NCI-H748 (cell line): ENCODE measurements around the gene RBM34.

Experiments used
- DNase-seq: peaks from one replicate; lab custom pipeline; 2025; ENCODE audit not compliant: unreplicated experiment; lab: John Stamatoyannopoulos, UW

Gene RBM34

DNA sequence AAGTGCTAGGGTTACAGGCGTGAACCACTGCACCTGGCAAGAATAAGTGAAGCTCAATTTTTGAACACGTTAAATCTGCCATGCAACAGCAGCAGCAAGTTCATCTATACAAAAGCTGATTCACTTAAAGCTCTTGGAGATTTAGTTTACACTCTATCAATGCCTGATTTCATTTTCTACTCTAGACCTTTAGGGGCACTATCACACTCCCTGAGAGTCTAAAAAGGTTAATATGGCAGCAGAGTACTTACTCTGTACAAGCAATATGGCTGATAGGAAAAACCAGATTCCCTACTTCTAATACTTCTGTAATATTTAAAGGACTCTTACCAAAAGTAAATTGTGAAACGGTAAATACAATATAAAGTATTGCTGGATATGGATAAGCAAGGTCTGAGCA is 4.8 kb downstream of the RBM34 start:
- DNase-seq = no peak

DNA sequence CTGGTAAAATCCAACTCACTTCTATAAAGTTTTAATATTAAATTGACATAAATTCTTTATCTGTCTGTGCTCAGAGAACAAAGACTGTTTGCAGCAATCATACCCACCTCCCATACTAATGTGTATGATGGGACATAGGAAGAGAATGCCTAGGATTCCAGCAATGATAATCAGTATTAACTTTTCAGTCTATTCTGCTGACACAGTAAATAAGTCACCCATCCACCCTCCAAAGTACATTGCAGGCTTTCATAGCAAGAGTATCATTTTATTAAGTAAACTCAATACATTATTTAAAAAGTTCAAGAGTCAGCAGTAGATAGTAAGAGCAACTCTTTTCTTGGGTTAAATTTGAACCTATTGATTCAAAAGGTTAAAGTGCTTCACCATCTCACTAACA is 8.8 kb downstream of the RBM34 start:
- no peak for DNase-seq

DNA sequence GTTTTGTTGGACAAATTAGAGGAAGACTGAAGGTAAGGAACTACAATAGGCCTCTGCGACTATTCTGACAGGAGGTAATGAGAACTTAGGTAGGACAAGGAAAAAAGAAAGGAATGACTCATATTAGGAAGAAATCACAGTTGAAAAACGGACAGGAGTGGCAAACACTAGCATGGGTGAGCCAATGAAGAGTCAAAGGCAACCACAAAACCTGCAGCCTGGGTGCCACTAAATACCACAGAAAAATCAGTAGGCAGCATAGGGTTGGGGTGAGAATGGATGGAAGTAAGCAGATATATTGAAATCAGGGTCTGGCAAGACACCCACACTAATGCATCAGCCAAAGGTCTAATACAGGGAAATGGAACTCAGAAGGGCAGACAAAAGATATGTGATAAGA is 10.0 kb downstream of the RBM34 start:
- no peak for DNase-seq

DNA sequence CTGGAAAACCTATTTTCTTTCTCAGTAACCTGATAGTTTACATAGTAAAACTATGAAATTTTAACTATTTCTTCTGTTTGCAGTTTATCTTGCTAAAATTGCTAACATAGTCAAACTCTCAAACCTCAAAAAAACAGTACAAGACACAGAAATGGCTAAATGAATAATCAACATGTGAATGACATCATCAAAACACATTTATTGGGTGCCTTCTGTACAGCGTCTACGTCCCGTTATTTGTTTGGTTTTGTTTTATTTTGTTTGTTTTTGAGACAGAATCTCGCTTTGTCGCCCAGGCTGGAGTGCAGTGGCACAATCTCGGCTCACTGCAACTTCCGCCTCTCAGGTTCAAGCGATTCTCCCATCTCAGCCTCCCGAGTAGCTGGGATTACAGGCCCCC is 11.2 kb downstream of the RBM34 start:
- no peak for DNase-seq

DNA sequence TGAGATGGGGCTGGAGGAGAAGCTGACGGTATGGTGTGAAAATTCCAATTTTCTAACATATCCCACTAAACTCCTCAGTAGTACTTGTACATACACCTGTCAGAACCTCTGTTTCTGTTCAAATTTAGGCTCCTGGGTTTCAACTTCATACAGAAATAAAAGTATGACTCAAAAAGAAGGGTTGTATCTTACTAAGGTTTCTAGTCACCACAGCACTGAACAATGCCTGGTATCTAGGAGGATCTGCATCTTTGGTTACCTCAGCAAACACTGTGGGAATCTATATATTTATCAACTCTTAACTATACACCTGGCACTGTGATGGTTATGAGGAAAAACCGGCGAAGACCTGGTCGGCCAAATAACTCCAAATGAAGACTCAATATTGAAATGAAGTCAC is 13.8 kb downstream of the RBM34 start:
- DNase-seq = no peak

DNA sequence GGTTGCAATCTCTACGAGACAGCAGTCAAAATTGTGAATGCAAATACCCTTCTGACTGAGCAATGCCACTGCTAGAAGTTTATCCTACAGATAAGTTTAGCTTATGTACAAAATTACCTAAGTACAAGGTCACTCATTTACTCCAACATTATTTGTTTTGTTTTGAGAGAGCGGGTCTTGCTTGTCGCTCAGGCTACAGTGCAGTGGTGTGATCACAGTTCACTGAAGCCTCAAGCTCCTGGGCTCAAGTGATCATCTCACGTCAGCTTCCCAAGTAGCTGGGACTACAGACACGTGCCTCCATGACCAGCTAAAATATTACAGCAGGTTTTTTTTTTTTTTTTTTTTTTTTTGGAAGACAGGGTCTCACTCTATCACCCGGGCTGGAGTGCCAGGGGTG is 15.4 kb downstream of the RBM34 start:
- no peak for DNase-seq

DNA sequence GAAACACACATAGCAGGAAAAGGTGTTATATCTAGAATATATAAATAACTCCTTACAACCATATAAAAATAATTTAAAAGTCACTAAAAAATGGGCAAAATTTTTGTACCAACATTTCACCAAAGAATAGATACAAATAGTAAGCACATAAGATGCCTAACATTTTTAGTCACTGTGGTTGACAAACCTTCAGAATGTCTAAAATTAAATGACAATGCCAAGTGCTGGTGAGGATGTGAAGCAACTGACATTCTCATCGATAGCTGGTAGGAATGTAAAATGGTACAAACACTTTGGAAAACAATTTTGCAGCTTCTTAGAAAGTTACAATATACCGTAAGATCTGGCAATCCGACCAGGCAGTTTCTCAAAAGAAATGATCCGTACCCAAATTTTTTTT is 18.1 kb downstream of the RBM34 start:
- no peak for DNase-seq

DNA sequence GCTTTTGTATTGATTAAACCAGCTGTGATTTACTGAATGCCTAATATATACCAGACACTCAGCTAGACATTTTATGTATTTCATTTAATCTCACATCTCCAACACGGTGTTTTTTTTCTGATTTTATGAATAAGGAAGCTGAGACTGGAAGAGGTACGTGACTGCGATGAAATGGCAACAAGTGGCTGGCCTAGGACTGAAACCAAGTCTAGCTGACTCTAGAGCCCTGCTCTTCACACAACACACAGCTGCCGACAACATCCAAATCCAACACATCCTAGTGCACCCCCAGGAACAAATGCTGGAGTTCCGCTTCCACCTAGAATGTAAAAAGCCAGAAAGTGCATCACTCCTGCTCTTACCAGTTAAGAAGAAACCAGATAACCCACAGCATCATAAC is 21.7 kb downstream of the RBM34 start:
- DNase-seq = no peak

DNA sequence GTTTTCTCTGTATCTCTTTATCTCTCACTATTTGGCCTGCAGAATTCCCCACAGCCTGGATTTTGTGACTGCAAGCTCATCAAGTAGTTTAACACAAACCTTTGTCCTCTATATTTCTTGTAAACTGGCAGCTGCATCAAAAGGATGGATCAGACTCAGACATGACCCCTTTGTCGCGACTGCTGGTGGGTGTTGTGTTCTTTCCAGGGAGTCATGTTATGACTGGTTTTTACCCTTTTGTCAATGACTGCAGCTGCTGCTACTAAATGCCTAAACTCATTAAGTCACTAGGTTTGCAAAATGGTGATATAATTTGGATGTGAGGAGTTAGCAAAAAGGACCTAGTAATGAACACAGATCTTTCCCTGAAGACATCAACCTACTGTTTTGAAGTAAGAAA is 22.2 kb downstream of the RBM34 start:
- DNase-seq = no peak

DNA sequence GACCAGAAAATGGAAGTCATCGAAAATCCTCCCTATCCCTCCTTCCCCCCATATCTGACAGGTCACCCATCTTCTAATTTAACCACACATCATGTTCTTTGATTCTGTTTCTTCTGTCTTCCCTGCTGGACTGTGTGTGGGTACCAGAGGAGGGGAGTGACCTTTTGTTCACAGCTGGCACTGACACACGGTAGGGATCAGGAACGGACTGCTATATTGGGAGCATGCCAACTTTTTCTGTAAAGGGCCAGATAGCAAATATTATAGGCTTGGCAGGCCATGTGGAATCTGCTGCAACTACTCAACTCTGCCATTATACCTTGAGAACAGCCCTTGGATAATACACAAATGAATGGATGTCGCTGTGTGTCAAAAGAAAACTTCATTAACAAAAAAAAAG is 24.9 kb downstream of the RBM34 start:
- DNase-seq = no peak

DNA sequence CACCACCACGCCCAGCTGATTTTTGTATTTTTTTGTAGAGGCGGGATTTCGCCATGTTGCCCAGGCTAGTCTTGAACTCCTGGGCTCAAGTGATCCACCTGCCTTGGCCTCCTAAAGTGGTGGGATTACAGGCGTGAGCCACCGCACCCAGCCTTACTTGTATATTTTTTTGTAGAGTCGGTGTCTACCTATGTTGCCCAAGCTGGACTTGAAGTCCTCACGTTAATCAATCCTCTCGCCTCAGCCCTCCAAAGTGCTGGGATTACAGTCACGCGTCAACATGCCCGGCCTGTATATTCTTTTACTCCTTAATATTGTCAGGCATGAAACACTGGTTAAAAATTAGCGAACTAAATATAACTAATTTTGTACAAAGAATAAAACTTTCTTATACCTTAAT is 26.9 kb downstream of the RBM34 start:
- DNase-seq = no peak

DNA sequence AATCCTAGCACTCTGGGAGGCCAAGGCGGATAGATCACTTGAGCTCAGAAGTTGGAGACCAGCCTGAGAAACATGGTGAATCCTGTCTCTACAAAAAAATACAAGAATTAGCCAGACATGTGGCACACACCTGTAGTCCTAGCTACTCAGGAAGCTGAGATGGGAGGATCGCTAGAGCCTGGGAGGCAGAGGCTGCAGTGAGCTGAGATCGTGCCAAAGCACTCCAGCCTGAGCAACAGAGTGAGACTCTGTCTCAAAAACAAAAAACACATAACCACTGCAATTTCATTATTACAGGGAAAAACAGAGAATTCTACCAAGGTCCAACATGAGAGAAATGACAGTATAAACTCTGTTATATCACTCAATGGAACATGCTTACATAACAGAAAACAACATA is 28.0 kb downstream of the RBM34 start:
- no peak for DNase-seq

DNA sequence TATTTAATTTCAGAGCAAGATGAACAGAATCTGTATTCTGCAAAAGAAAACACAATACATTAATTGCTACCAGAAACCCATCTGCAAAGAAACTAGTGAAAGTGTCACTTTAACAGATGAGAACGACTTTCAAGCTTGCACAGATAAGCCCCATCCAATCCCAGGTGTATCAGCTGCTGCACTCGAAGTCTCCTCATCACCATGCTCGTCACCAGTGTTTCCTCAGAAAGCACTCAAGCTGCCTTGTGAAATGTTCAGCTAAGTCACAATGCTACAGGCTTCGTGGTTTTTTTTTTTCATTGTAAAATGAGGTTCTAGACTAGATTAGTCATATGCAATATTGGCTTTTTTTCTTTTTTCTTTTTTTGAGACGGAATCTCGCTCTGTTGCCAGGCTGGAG is 29.1 kb downstream of the RBM34 start:
- no peak for DNase-seq

DNA sequence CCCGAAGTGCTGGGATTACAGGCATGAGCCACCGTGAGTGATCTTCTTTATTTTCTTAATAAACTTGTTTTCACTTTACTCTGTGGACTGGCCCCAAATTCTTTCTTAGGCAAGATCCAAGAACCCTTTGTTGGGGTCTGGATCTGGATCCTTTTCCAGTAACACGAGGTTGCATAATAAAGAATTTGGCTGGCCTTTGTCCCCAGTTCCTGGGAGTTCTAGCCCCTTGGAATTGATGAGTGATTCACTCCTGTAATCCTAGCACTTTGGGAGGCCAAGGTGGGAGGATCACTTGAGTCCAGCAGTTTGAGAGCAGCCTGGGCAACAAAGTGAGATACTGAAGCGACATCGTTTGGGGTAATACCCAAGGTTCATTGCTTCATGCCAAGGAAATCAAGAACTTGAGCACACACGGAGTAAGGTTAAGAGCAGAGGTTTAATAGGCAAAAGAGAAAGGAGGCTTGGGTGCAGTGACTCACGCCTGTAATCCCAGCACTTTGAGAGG is 30.2 kb downstream of the RBM34 start:
- DNase-seq = no peak

DNA sequence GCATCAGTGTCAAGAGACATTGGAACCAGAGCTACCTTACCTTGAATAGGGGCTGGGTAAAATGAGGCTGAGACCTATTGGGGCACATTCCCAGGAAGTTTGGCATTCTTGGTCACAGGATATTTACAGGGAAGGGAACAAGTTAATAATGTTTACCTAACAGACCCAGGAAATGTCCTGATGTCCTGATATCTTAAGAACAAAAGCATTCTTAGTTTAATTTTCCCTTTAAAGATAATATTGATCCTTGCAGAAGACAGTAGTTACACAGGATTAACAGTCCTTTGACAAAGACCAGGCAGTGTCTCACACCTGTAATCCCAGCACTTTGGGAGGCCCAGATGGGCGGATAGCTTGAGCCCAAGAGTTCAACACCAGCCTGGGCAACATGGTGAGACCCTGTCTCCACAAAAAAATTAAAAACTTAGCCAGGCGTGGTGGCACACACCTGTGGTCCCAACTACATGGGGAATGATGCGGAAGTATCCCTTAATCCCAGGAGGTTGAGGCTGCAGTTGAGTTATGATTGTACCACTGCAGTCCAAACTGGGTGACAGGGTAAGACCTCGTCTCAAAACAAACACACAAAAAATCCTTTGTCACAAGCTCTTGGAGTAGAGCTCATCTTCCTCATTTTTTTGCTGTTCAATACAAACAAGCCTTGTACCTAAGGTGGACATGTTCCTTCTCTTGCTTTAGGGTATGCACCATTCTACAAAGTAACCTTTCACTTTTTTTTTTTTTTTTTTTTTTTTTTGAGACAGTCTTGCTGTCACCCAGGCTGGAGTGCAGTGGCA is 31.1 kb downstream of the RBM34 start:
- DNase-seq = no peak

DNA sequence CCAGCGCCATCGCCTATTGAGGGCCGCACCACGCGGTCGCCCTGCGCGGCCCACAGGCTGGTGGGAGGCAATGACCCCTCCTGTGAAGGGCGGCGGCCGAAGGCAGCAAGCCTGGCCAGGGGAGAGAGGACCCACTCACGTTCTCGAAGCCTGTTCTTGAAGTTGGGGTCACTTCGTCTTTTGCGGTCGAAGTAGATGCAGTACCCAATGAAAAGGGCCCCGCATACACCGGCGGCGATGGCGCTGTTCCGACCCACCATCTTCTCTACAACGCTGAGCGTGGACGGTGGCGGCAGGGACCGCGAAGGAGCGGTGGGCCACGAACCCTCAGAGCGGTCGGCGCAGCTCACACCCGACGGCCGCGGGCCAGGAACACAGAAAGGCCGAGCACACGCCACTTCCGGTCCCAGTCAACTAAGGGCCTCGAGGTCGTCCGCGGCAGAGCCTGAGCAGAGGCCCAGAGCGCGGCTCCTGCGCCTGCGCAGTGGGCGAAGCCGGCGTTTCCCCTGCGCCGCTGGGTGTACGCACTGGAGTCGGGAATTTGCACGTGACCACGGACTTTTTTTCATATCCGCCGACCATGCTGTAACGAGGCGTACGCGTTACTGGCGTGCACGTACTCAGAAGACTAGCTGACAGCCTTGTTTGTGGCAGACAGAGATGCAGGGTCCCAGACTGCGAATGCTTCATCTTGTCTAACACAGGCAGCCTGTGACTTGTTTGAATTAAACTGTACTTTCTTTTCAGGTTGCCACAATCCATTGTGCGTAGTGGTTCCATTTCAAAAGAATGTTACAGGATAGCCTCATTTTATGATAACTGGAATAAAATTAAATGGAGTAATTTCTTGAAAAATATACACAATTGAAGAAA is 32.4 kb downstream of the RBM34 start, which contains the start of gene TOMM20:
Gene TOMM20 (minus strand): TSS at position 382 of the 873 bp plus-strand sequence. CDS start 122 bp downstream, at position 260.
- DNase-seq = peak; percentile 96

DNA sequence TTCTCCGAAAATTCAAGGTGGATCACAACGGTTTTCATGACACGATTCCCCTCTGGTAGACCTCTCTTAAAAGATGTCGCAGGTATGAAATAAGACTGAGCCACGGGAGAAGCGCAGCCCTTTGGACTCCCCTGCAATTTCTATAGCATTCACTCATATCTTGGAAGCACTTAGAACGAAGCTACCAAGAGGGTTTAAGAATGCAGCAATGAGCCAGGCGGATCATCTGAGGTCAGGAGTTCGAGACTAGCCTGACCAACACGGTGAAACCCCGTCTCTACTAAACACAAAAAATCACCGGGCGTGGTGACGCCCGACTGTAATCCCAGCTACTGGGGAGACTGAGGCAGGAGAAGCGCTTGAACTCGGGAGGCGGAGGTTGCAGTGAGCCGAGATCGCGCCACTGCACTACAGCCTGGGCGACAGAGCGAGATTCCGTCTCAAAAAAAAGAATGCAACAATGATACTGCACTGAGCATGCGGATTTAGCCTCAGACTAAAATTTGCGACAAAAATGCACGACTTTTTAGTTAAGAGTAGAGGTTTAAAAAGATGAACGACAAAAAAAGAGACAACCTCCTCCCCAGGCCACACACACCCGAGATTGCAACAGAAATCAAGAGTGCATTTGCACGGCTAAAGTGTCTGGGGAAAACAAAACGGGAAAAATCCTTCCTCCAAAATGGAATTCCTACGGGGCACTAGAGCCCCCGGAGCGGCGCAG is 33.2 kb downstream of the RBM34 start:
- no peak for DNase-seq

DNA sequence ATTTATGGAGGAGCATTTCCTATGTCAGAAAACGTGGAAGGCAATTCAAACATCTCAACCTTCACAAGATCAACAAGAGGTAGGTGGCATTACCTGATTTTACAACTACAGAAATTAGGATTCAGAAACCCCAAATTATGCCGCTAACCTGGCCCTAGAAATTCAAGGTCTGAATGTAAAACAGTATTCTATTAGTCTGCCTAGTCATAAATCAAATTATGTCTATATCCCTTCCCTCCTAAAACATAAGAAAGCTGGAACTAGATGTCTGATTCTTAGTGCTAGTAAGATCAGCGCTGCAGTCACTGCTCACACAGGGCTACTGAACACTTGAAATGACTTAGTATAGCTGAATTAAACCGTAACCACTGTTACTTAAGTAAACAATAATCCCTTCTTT is 33.8 kb downstream of the RBM34 start:
- DNase-seq = no peak

DNA sequence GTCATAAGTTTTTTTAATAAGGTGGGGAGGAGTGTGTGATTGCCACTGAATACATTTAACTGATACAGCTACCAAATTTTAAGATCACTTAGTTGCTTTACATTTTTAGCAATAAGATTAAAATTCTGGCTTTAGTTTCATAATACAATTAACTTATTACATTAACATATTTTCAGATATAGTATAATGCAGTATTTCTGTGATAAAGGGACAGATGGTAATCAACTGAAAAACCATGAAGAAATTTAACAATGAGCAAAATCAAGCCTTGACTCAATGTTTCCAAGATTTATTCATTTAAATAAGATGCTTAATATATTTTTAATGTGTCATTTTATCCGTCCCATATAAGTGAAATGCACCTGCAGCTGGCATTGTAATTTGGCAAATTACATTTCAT is 36.4 kb downstream of the RBM34 start:
- DNase-seq = no peak

DNA sequence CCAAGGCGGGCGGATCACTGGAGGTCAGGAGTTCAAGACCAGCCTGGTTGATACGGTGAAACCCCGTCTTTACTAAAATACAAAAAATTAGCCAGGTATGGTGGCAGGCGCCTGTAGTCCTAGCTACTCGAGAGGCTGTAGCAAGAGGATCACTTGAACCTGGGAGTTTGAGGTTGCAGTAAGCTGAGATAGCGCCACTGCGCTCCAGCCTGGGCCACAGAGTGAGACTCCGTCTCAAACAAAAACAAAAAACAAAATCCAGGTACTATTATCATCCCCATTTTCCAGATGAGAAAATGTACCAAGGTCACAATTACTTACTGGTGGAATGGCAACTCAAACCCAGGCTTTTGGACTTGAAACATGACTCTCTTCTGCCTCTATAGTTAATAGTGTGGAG is 36.9 kb downstream of the RBM34 start:
- DNase-seq = no peak

DNA sequence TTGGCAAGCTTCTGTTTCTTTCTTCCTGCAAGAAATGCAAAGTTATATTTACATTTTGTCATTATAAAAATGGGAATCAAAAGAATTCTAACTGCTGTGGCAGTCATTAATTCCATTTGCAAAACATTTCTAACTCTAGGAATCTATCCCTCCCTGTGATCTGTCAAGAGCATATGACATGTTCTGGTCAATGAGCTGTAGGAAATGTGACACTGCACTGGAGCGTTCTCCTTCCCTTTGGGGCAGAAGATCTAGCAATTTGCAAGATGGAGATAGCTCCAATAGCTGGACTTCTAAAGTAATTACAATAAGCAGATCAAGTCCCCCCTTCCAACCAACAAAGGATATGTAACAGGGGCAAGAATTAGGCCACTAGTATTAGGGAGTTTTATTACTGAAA is 38.7 kb downstream of the RBM34 start:
- no peak for DNase-seq
